ENCODE results near the gene PEAK3.

GRCh38 chr19:2225415-2226050, 56.4 kb downstream of the PEAK3 start:
- TF ChIP-seq CTCF (IDR thresholded peaks at IDR 0.05) (no peak), POLR2A (IDR thresholded peaks at IDR 0.05) (no peak)
